Activated T-cell treated with anti-CD3 and anti-CD28 coated beads for 1 hour (primary cell): Measurements from ENCODE around the gene NDUFS4.
"Not testable (repeated sequence)": the region's sequence is repeated elsewhere in the genome, so short reads cannot be mapped to it uniquely, and the experiment has no call there.

Experiments used
- DNase-seq: peaks from one replicate; pipeline ENCODE4 v3.0.0-alpha.2; 2020; ENCODE audit warnings: low read depth

Gene NDUFS4

GRCh38 chr5:53667621-53668020 lies 107.2 kb downstream of the NDUFS4 start:
- DNase-seq = no peak

GRCh38 chr5:53671447-53671846 lies 111.0 kb downstream of the NDUFS4 start:
- no peak for DNase-seq

- no peak for DNase-seq
Observed at GRCh38 chr5:53674121-53674520, 113.7 kb downstream of the NDUFS4 start.

- DNase-seq = no peak
Observed at GRCh38 chr5:53677632-53678031, 117.2 kb downstream of the NDUFS4 start.

GRCh38 chr5:53678981-53679660 lies 118.7 kb downstream of the NDUFS4 start:
- DNase-seq = no peak

- DNase-seq = no peak
Observed at GRCh38 chr5:53681079-53681478, 120.6 kb downstream of the NDUFS4 start.

- no peak for DNase-seq
Observed at GRCh38 chr5:53691014-53691413, 130.6 kb downstream of the NDUFS4 start.

- no peak for DNase-seq
Observed at GRCh38 chr5:53694520-53695022, 134.1 kb downstream of the NDUFS4 start.

GRCh38 chr5:53710405-53710804 lies 150.0 kb downstream of the NDUFS4 start:
- not testable (repeated sequence) for DNase-seq

GRCh38 chr5:53712327-53712726 lies 151.9 kb downstream of the NDUFS4 start:
- no peak for DNase-seq

- DNase-seq = no peak
Observed at GRCh38 chr5:53713978-53714666, 153.7 kb downstream of the NDUFS4 start.

GRCh38 chr5:53714667-53715010 lies 154.2 kb downstream of the NDUFS4 start:
- no peak for DNase-seq

GRCh38 chr5:53726121-53726520 lies 165.7 kb downstream of the NDUFS4 start:
- DNase-seq = no peak

- no peak for DNase-seq
Observed at GRCh38 chr5:53730943-53731342, 170.5 kb downstream of the NDUFS4 start.
